ENCODE results near the gene CTNNBIP1.

Gene CTNNBIP1

GRCh38 chr1:9906466-9906865 lies 3.6 kb downstream of the CTNNBIP1 start:
- in situ Hi-C loops (cut with MboI; ENCODE audit: low pct_unique_long_range_greater_than_20kb, low sequenced_read_pairs), result no loop called here
- DNase-seq, result no peak

GRCh38 chr1:9905010-9905409 lies 5.1 kb downstream of the CTNNBIP1 start:
- in situ Hi-C loops (cut with MboI; ENCODE audit: low pct_unique_long_range_greater_than_20kb, low sequenced_read_pairs), result no loop called here
- no peak for DNase-seq

- in situ Hi-C loops (cut with MboI; ENCODE audit: low pct_unique_long_range_greater_than_20kb, low sequenced_read_pairs), result no loop called here
- DNase-seq, result peak; percentile 21
These were observed 5.5 kb downstream of the CTNNBIP1 start for GRCh38 chr1:9904596-9904995.

- DNase-seq, result no peak
- in situ Hi-C loops (cut with MboI; ENCODE audit: low pct_unique_long_range_greater_than_20kb, low sequenced_read_pairs), result no loop called here
These were observed 6.1 kb downstream of the CTNNBIP1 start for GRCh38 chr1:9903801-9904527.

GRCh38 chr1:9902060-9902452 lies 8.0 kb downstream of the CTNNBIP1 start:
- in situ Hi-C loops (cut with MboI; ENCODE audit: low pct_unique_long_range_greater_than_20kb, low sequenced_read_pairs), result no loop called here

GRCh38 chr1:9901148-9902059 lies 8.7 kb downstream of the CTNNBIP1 start:
- in situ Hi-C loops (cut with MboI; ENCODE audit: low pct_unique_long_range_greater_than_20kb, low sequenced_read_pairs), result no loop called here
- DNase-seq, result no peak

More at GRCh38 chr1:9902060-9902452, 8.0 kb downstream of the CTNNBIP1 start:
- no peak for DNase-seq

- in situ Hi-C loops (cut with MboI; ENCODE audit: low pct_unique_long_range_greater_than_20kb, low sequenced_read_pairs), result no loop called here
- peak; percentile 79 for DNase-seq
These were observed 9.7 kb downstream of the CTNNBIP1 start for GRCh38 chr1:9900142-9901043.

- in situ Hi-C loops (cut with MboI; ENCODE audit: low pct_unique_long_range_greater_than_20kb, low sequenced_read_pairs), result no loop called here
- DNase-seq, result peak; percentile 16
These were observed 16.0 kb downstream of the CTNNBIP1 start for GRCh38 chr1:9894115-9894514.

GRCh38 chr1:9892563-9893528 lies 17.2 kb downstream of the CTNNBIP1 start:
- in situ Hi-C loops (cut with MboI; ENCODE audit: low pct_unique_long_range_greater_than_20kb, low sequenced_read_pairs), result no loop called here
- peak; percentile 85 for DNase-seq

GRCh38 chr1:9891207-9891606 lies 18.9 kb downstream of the CTNNBIP1 start:
- no peak for DNase-seq
- in situ Hi-C loops (cut with MboI; ENCODE audit: low pct_unique_long_range_greater_than_20kb, low sequenced_read_pairs), result no loop called here

GRCh38 chr1:9890224-9890731 lies 19.8 kb downstream of the CTNNBIP1 start:
- peak; percentile 52 for DNase-seq
- in situ Hi-C loops (cut with MboI; ENCODE audit: low pct_unique_long_range_greater_than_20kb, low sequenced_read_pairs), result no loop called here

GRCh38 chr1:9889411-9889810 lies 20.7 kb downstream of the CTNNBIP1 start:
- DNase-seq, result peak; percentile 55
- in situ Hi-C loops (cut with MboI; ENCODE audit: low pct_unique_long_range_greater_than_20kb, low sequenced_read_pairs), result no loop called here

- no peak for DNase-seq
- in situ Hi-C loops (cut with MboI; ENCODE audit: low pct_unique_long_range_greater_than_20kb, low sequenced_read_pairs), result no loop called here
These were observed 21.2 kb downstream of the CTNNBIP1 start for GRCh38 chr1:9888886-9889285.

- in situ Hi-C loops (cut with MboI; ENCODE audit: low pct_unique_long_range_greater_than_20kb, low sequenced_read_pairs), result no loop called here
- DNase-seq, result no peak
These were observed 23.0 kb downstream of the CTNNBIP1 start for GRCh38 chr1:9887070-9887469.

- no peak for DNase-seq
- in situ Hi-C loops (cut with MboI; ENCODE audit: low pct_unique_long_range_greater_than_20kb, low sequenced_read_pairs), result no loop called here
These were observed 23.9 kb downstream of the CTNNBIP1 start for GRCh38 chr1:9886092-9886742.

GRCh38 chr1:9884805-9885204 lies 25.3 kb downstream of the CTNNBIP1 start:
- in situ Hi-C loops (cut with MboI; ENCODE audit: low pct_unique_long_range_greater_than_20kb, low sequenced_read_pairs), result no loop called here

GRCh38 chr1:9883585-9884449 lies 26.3 kb downstream of the CTNNBIP1 start:
- DNase-seq, result no peak
- in situ Hi-C loops (cut with MboI; ENCODE audit: low pct_unique_long_range_greater_than_20kb, low sequenced_read_pairs), result no loop called here

More at GRCh38 chr1:9884805-9885204, 25.3 kb downstream of the CTNNBIP1 start:
- no peak for DNase-seq
